ENCODE measurements around the gene ETFA.

The ETFA gene

DNA sequence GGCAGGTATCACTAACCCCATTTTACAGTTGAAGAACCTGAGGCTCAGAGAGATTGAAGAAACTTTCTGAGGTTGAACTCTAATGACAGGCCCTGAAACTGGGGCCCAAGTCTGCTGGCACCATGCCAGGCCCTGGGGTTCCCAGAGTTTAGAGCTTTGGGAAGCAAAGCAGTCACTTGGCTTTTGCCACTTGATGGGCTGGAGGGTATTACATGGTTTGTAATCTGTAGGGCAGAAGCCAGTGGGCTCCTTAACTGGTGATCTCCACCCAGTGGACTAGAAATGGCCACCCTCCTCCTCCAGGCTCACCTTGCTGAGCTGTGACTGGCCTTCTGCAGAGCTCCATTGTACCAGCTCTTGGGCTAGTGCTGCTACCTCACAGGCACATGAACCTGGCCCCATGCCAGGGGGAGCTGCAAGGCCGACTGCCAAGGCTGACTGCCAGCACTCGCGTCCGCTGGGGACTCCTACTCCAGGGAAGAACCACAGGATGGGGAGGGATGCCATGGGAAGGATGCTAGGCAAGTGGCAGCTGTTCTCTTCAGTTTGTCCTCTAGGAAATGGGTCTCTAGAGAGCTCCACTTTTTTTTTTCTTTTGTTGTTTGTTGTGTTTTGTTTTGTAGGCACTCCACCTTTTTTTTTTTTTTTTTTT, 104.8 kb downstream of the ETFA start (continued):
- TF ChIP-seq ZBTB44 (tag by site-specific recombination; IDR thresholded peaks at IDR 0.05) (peak; percentile 75), ZNF366 (tag by site-specific recombination; conservative IDR thresholded peaks at IDR 0.05) (no peak), ZSCAN30 (tag by site-specific recombination; IDR thresholded peaks at IDR 0.05) (peak; percentile 37; the same call in 1 of the 2 replicates), KLF10 (tag by site-specific recombination; IDR thresholded peaks at IDR 0.05) (peak; percentile 39; the same call in 1 of the 2 replicates), ZNF501 (tag by site-specific recombination; IDR thresholded peaks at IDR 0.05) (peak; percentile 63; the same call in 1 of the 2 replicates), PATZ1 (tag by site-specific recombination; IDR thresholded peaks at IDR 0.05) (peak; percentile 35; the same call in 1 of the 2 replicates), ZNF169 (tag by site-specific recombination; IDR thresholded peaks at IDR 0.05) (no peak), ZNF660 (tag by site-specific recombination; IDR thresholded peaks at IDR 0.05) (peak; percentile 88), ZNF184 (tag by site-specific recombination; IDR thresholded peaks at IDR 0.05) (peak; percentile 77; the same call in 1 of the 2 replicates), GLIS1 (tag by site-specific recombination; IDR thresholded peaks at IDR 0.05) (peak; percentile 52; the same call in 1 of the 2 replicates), ZNF292 (tag by site-specific recombination; IDR thresholded peaks at IDR 0.05; ENCODE audit: borderline replicate concordance, low read depth) (no peak), IKZF3 (tag by site-specific recombination; IDR thresholded peaks at IDR 0.05) (peak; percentile 82; the same call in 1 of the 2 replicates), ZNF561 (tag by site-specific recombination; IDR thresholded peaks at IDR 0.05; ENCODE audit: borderline replicate concordance) (peak; percentile 66; the same call in 1 of the 2 replicates), ZNF423 (tag by site-specific recombination; IDR thresholded peaks at IDR 0.05) (no peak), ZNF112 (tag by site-specific recombination; IDR thresholded peaks at IDR 0.05) (peak; percentile 63; the same call in 1 of the 2 replicates), ZBTB1 (tag by site-specific recombination; IDR thresholded peaks at IDR 0.05) (no peak), ZEB2 (tag by site-specific recombination; IDR thresholded peaks at IDR 0.05) (no peak)

DNA sequence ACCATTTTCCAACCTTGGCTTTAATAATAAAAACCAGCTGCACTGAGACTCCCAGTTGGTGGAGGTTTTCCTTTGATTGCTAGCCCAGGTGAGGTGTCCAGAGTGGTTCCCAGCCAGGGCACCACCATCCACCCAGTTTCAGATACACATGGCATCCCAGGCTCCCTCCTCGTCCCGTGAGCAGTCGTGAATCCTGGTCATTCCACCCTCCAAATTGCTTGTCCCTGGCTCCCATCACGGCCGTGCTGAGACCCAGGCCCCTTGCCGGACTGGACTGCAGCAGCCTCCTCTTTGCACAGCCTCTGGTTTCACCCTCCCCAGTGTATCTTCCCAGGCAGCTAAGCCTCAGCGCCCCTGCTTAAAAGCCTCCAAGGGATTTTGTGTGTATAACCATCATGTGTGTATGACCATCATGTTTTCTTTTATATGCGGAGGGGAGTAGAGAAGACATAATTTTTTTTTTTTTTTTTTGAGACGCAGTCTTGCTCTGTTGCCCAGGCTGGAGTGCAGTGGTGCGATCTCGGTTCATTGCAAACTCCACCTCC, 106.3 kb downstream of the ETFA start:
- Histone ChIP-seq H3K36me3 (ENCODE audit: control insufficient read depth in 2 of 2, insufficient read depth in 1 of 2, low read length in 2 of 2) (peaks cover 0 to 45% of the 10 kb centered on the region in 2 experiments; a peak in 1 of 3 replicates), H3K4me1 (ENCODE audit: control insufficient read depth, insufficient read depth, low read length) (no peaks in the 10 kb centered on the region), H3K4me3 (ENCODE audit: low read depth, low read length) (no peak overlapping the region), H3K9me3 (ENCODE audit: control insufficient read depth, insufficient read depth, low read depth, low read length) (no peaks in the 10 kb centered on the region), H3K27ac (ENCODE audit: extremely low read depth, low read depth, low read length) (no peak overlapping the region)
- ChIA-PET POLR2A (no interaction called here), CTCF (interaction anchor here (1.8 kb wide), 1 partner anchor 14 kb away, joined by 8 read pairs; no protein-coding TSS in a partner anchor)
- no peak for TF ChIP-seq ZNF404 (tag by site-specific recombination; IDR thresholded peaks at IDR 0.05)
- no peak for TF ChIP-seq ZNF140 (tag by site-specific recombination; IDR thresholded peaks at IDR 0.05)
- TF ChIP-seq REPIN1 (tag by site-specific recombination; IDR thresholded peaks at IDR 0.05; ENCODE audit: low read depth): no peak
- no peak for TF ChIP-seq ZNF266 (tag by site-specific recombination; IDR thresholded peaks at IDR 0.05; ENCODE audit: low read depth)
- TF ChIP-seq ZNF23 (tag by site-specific recombination; IDR thresholded peaks at IDR 0.05; ENCODE audit: borderline replicate concordance): no peak
- no peak for TF ChIP-seq ZSCAN30 (tag by site-specific recombination; IDR thresholded peaks at IDR 0.05)
- TF ChIP-seq ZNF707 (tag by site-specific recombination; IDR thresholded peaks at IDR 0.05): no peak
- TF ChIP-seq ZNF514 (tag by site-specific recombination; IDR thresholded peaks at IDR 0.05): no peak
- TF ChIP-seq ZNF610 (tag by site-specific recombination; IDR thresholded peaks at IDR 0.05; ENCODE audit: borderline replicate concordance): no peak

Measured in HEK293 (cell line).